PC-3 (cell line): ENCODE measurements around the gene DDOST.

Source experiments
- EZH2 ChIP-seq: fragments of 300-600 bp; sonication (generic); IDR thresholded peaks from one replicate; pipeline ENCODE4 v1.6.1; 2017; ENCODE audit warnings: antibody characterized with exemption, mild to moderate bottlenecking, low read length; ENCODE audit not compliant: unreplicated experiment
- TF ChIP-seq, protein P1 (sequence below): fragments of 300-600 bp; sonication (generic); conservative IDR thresholded peaks from 2 replicates; pipeline ENCODE4 v1.5.1; 2017; ENCODE audit warnings: antibody characterized with exemption, low read depth, mild to moderate bottlenecking, low read length

DNA sequence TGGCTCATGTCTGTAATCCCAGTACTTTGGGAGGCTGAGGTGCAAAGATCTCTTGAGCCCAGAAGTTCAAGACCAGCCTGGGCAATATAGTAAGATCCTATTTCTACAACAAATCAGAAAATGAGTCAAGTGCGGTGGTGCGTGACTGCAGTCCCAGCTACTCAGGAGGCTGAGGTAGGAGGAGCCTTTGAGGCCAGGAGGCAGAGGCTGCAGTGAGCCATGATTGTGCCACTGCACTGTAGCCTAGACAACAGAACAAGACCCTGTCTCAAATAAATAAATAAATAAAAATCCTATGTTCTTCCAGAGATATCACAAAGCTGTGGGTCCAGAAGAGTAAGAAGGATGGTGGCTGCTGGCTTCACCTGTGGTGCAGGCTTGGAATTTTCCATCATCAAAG is 50.2 kb downstream of the DDOST start:
- TF ChIP-seq, protein P1, sequence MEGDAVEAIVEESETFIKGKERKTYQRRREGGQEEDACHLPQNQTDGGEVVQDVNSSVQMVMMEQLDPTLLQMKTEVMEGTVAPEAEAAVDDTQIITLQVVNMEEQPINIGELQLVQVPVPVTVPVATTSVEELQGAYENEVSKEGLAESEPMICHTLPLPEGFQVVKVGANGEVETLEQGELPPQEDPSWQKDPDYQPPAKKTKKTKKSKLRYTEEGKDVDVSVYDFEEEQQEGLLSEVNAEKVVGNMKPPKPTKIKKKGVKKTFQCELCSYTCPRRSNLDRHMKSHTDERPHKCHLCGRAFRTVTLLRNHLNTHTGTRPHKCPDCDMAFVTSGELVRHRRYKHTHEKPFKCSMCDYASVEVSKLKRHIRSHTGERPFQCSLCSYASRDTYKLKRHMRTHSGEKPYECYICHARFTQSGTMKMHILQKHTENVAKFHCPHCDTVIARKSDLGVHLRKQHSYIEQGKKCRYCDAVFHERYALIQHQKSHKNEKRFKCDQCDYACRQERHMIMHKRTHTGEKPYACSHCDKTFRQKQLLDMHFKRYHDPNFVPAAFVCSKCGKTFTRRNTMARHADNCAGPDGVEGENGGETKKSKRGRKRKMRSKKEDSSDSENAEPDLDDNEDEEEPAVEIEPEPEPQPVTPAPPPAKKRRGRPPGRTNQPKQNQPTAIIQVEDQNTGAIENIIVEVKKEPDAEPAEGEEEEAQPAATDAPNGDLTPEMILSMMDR: no peak
- no peak for TF ChIP-seq EZH2
